IMR-90 (cell line): ENCODE results near the gene SYCP2. TPM values are rescaled to one million over a fixed set of nuclear protein-coding genes. Genes with fewer than 3 reads are reported as not detected.

Experiments
- ATAC-seq: fragments of 200-7000 bp; cut with Tn5 transposase; 2 replicates; pipeline ENCODE4 v1.9.1; 2020; ENCODE audit warnings: low read depth, mild to moderate bottlenecking, moderate library complexity
- BruUV-seq: library from RNA; stranded (reverse); fragments of 400-500 nt; replicated peaks from 2 replicates; lab custom pipeline; 2021; lab: Mats Ljungman, UMichigan
- CTCF ChIA-PET: fragments of 300-600 bp; formaldehyde crosslinking; extraction: SDS; loops from one replicate; lab custom pipeline; 2021; ENCODE audit warnings: antibody characterized with exemption; lab: Yijun Ruan, JAX
- POLR2A ChIA-PET: fragments of 300-600 bp; sonication (Branson Sonifier 250); formaldehyde crosslinking; loops from one replicate; lab custom pipeline; 2022; ENCODE audit warnings: antibody characterized with exemption; ENCODE audit not compliant: unreplicated experiment; lab: Charles Lee
- DNase-seq: peaks from one replicate; pipeline ENCODE4 v3.0.0; 2013
- H2AFZ ChIP-seq: replicated peaks from 2 replicates; pipeline ENCODE3; 2013; ENCODE audit warnings: low read length, mild to moderate bottlenecking; ENCODE audit not compliant: poor library complexity
- H2AK5ac ChIP-seq: 2 replicates; pipeline ENCODE4 v1.6.1; 2013; ENCODE audit warnings: low read depth, low read length, inconsistent platforms
- H2AK9ac ChIP-seq: replicated peaks from 2 replicates; pipeline ENCODE3; 2013; ENCODE audit warnings: mild to moderate bottlenecking, low read depth, low read length, moderate library complexity; ENCODE audit not compliant: poor library complexity
- H2BK120ac ChIP-seq: 2 replicates; pipeline ENCODE4 v1.6.1; 2013; ENCODE audit warnings: low read depth, low read length, inconsistent platforms
- H2BK15ac ChIP-seq: 3 replicates; pipeline ENCODE4 v1.6.1; 2013; ENCODE audit warnings: low read depth, low read length, inconsistent platforms
- H2BK20ac ChIP-seq: 2 replicates; pipeline ENCODE4 v1.6.1; 2013; ENCODE audit warnings: low read depth, mild to moderate bottlenecking, inconsistent platforms, low read length, moderate library complexity
- H2BK5ac ChIP-seq: 2 replicates; pipeline ENCODE4 v1.6.1; 2013; ENCODE audit warnings: mild to moderate bottlenecking, low read depth, low read length, inconsistent platforms; ENCODE audit not compliant: poor library complexity, severe bottlenecking
- H3K14ac ChIP-seq: replicated peaks from 2 replicates; pipeline ENCODE4 v1.6.1; 2013; ENCODE audit warnings: low read depth, low read length, inconsistent platforms
- H3K18ac ChIP-seq: 2 replicates; pipeline ENCODE4 v1.6.1; 2013; ENCODE audit warnings: low read depth, low read length, control low read depth
- H3K23ac ChIP-seq: 2 replicates; pipeline ENCODE4 v1.6.1; 2013; ENCODE audit warnings: low read depth, low read length, inconsistent platforms
- H3K27ac ChIP-seq: 2 replicates; pipeline ENCODE4 v1.5.1; 2013; ENCODE audit warnings: mild to moderate bottlenecking, control low read depth, low read length; ENCODE audit not compliant: insufficient read depth
- H3K27me3 ChIP-seq: 2 replicates; pipeline ENCODE4 v1.6.1; 2013; ENCODE audit warnings: low read length; ENCODE audit not compliant: control insufficient read depth, insufficient read depth
- H3K36me3 ChIP-seq: 2 replicates; pipeline ENCODE4 v1.6.1; 2013; ENCODE audit warnings: low read length, mixed read lengths; ENCODE audit not compliant: control insufficient read depth, insufficient read depth
- H3K4ac ChIP-seq: 2 replicates; pipeline ENCODE4 v1.6.1; 2013; ENCODE audit warnings: low read depth, low read length, inconsistent platforms
- H3K4me1 ChIP-seq: 2 replicates; pipeline ENCODE4 v1.6.1; 2013; ENCODE audit warnings: low read length, mixed read lengths; ENCODE audit not compliant: control insufficient read depth, insufficient read depth
- H3K4me2 ChIP-seq: 2 replicates; pipeline ENCODE4 v1.6.1; 2013; ENCODE audit warnings: low read depth, mild to moderate bottlenecking, control low read depth, low read length, moderate library complexity
- H3K4me3 ChIP-seq: 2 replicates; pipeline ENCODE4 v1.5.1; 2013; ENCODE audit warnings: low read depth, mild to moderate bottlenecking, control low read depth, low read length, moderate library complexity; ENCODE audit not compliant: insufficient read depth
- H3K56ac ChIP-seq: 2 replicates; pipeline ENCODE4 v1.6.1; 2013; ENCODE audit warnings: low read length, inconsistent platforms; ENCODE audit not compliant: insufficient read depth; ENCODE audit errors: extremely low read depth
- H3K79me1 ChIP-seq, 2 experiments: 2 replicates each; pipeline ENCODE4 v1.6.1; 2013; ENCODE audit warnings: low read length in 2 of 2, inconsistent platforms in 1 of 2, low read depth in 1 of 2
- H3K9ac ChIP-seq: 2 replicates; pipeline ENCODE4 v1.6.1; 2013; ENCODE audit warnings: low read depth, low read length, control low read depth
- H3K9me1 ChIP-seq: 2 replicates; pipeline ENCODE4 v1.6.1; 2013; ENCODE audit warnings: low read length, inconsistent platforms; ENCODE audit not compliant: insufficient read depth
- H3K9me3 ChIP-seq: 2 replicates; pipeline ENCODE4 v1.6.1; 2013; ENCODE audit warnings: low read length; ENCODE audit not compliant: control insufficient read depth, insufficient read depth
- H4K20me1 ChIP-seq: 2 replicates; pipeline ENCODE4 v1.6.1; 2013; ENCODE audit warnings: low read length, inconsistent platforms; ENCODE audit not compliant: insufficient read depth
- H4K5ac ChIP-seq: 2 replicates; pipeline ENCODE4 v1.6.1; 2013; ENCODE audit warnings: mild to moderate bottlenecking, low read depth, low read length, control low read depth
- H4K8ac ChIP-seq, 2 experiments: 2 replicates each; pipeline ENCODE4 v1.6.1; 2013; ENCODE audit warnings: low read depth in 2 of 2, low read length in 2 of 2, control low read depth in 1 of 2, inconsistent platforms in 1 of 2
- H4K91ac ChIP-seq: 2 replicates; pipeline ENCODE4 v1.6.1; 2013; ENCODE audit warnings: low read depth, low read length, inconsistent platforms; ENCODE audit not compliant: insufficient read depth
- CEBPB ChIP-seq: IDR thresholded peaks from 2 replicates; pipeline ENCODE4 v1.6.1; 2012; ENCODE audit warnings: low read depth, low read length, improper control_type of control experiment
- CHD1 ChIP-seq: IDR thresholded peaks from 2 replicates; pipeline ENCODE4 v1.6.1; 2012; ENCODE audit warnings: low read depth, low read length, improper control_type of control experiment
- FOS ChIP-seq: fragments of 150-350 bp; IDR thresholded peaks from 2 replicates; pipeline ENCODE4 v1.6.1; 2016; ENCODE audit warnings: low read depth, low read length
- MAFK ChIP-seq: IDR thresholded peaks from 2 replicates; pipeline ENCODE4 v1.6.1; 2012; ENCODE audit warnings: low read depth, low read length, improper control_type of control experiment
- MAZ ChIP-seq: IDR thresholded peaks from 2 replicates; pipeline ENCODE4 v1.6.1; 2012; ENCODE audit warnings: low read depth, mild to moderate bottlenecking, low read length, improper control_type of control experiment, moderate library complexity, borderline replicate concordance
- MXI1 ChIP-seq: IDR thresholded peaks from 2 replicates; pipeline ENCODE4 v1.6.1; 2012; ENCODE audit warnings: low read depth, mild to moderate bottlenecking, low read length, moderate library complexity, borderline replicate concordance
- NFE2L2 ChIP-seq: fragments of 150-350 bp; IDR thresholded peaks from 2 replicates; pipeline ENCODE4 v1.6.1; 2016; ENCODE audit warnings: low read depth, mild to moderate bottlenecking, low read length
- RAD21 ChIP-seq: IDR thresholded peaks from 2 replicates; pipeline ENCODE4 v1.6.1; 2012; ENCODE audit warnings: low read length, improper control_type of control experiment
- RCOR1 ChIP-seq: IDR thresholded peaks from 2 replicates; pipeline ENCODE4 v1.6.1; 2012; ENCODE audit warnings: mild to moderate bottlenecking, low read length, improper control_type of control experiment; ENCODE audit not compliant: insufficient replicate concordance
- RFX5 ChIP-seq: IDR thresholded peaks from 2 replicates; pipeline ENCODE4 v1.8.0; 2012; ENCODE audit warnings: low read depth, mild to moderate bottlenecking, low read length, moderate library complexity
- SMC3 ChIP-seq: fragments of 150-350 bp; IDR thresholded peaks from 2 replicates; pipeline ENCODE4 v1.6.1; 2016; ENCODE audit warnings: low read depth, mild to moderate bottlenecking, antibody characterized with exemption, low read length, moderate library complexity
- whole genome bisulfite sequencing, 2 experiments: methylation state at CpG; one replicate each; pipeline versions ENCODE4 v1.1.5 to v1.1.7; 2013; ENCODE audit warnings: missing lambda C conversion rate in 2 of 2; ENCODE audit not compliant: insufficient read length in 1 of 2; ENCODE audit errors: extremely low coverage in 2 of 2; 5-methylcytosine and 5-hydroxymethylcytosine counted together
- dilution Hi-C: fragments of 300-500 bp; cut with HindIII; formaldehyde crosslinking; loops from one replicate; pipeline ENCODE4 v1.14.3; 2018; ENCODE audit warnings: low sequenced_read_pairs; ENCODE audit not compliant: unreplicated experiment
- in situ Hi-C: fragments of 300-500 bp; cut with MboI; formaldehyde crosslinking; loops from 3 replicates; pipeline ENCODE4 v1.14.3; 2019; ENCODE audit warnings: low sequenced_read_pairs, inconsistent platforms, mixed read lengths
- intact Hi-C: fragments of 100-400 bp; cut with micrococcal nuclease; formaldehyde crosslinking; loops from 2 replicates; pipeline ENCODE4 v1.10.0; 2022
- polyA plus RNA-seq, 3 experiments: library from polyadenylated mRNA; depleted of rRNA; stranded (reverse); fragments of >200 nt; gene quantifications; 2 replicates each; pipeline ENCODE4 v1.2.3, GENCODE V29; 2012; ENCODE audit warnings: low replicate concordance in 1 of 3
- total RNA-seq: library from RNA; depleted of rRNA; stranded (reverse); fragments of >200 nt; gene quantifications from 2 replicates; pipeline ENCODE4 v1.2.3, GENCODE V29; 2012
- TF ChIP-seq, protein P1 (sequence below): fragments of 150-350 bp; IDR thresholded peaks from 2 replicates; pipeline ENCODE4 v1.6.1; 2016; ENCODE audit warnings: low read depth, mild to moderate bottlenecking, low read length, moderate library complexity, borderline replicate concordance
- TF ChIP-seq, protein P2 (sequence below): conservative IDR thresholded peaks from 2 replicates; pipeline ENCODE4 v1.5.1; 2012; ENCODE audit warnings: mild to moderate bottlenecking, low read depth, low read length, improper control_type of control experiment

Gene SYCP2
- total and polyA plus RNA-seq, 2 of the 4 experiments (the other 2 are of a cell fraction) = 0.18 to 0.31 TPM

DNA sequence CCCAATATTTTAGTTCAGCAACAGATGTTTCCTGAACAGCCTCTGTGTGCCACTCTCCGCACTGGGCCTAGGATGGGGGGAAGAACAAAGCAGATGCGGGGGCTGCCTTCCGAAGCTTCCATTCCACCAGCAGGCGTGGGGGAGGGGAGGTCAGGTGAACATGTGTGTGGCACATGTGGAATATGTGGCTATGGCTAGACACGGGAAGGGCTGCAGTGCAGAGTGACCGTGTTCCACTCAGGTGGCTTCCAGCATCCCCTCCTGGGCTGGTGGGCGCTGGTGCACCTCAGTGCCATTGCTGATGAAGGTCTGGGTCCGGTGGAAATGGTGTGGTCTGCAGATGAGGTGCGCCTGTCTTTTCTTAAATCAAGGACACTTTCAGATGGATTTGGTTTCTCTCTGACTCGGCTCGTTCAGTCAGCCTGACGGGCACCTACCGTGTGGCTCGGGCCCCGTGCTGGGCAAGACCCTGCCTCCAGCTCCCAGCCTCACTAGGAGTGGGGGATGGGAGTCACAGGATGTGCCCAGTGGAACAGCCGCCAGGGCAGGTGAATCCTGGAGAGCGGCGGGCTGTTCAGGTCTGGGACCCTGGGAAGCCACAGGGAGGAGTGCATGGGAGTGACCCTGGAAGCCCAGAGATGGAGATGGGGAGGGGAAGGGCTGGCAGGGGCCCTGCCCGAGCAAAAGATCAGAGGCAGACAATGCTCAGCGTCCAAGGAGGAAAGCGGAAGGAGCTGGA, 111.0 kb downstream of the SYCP2 start:
- ATAC-seq (no peak), DNase-seq (no peak)
- dilution Hi-C loops (no loop called here), in situ Hi-C loops (no loop called here), intact Hi-C loops (no loop called here)
- H2AFZ ChIP-seq = peak overlapping the region; percentile 36
- no peak overlapping the region for H2BK15ac ChIP-seq
- no peaks in the 10 kb centered on the region for H3K79me1 ChIP-seq
- H3K23ac ChIP-seq = no peak overlapping the region
- H3K4ac ChIP-seq = no peak overlapping the region
- no peak overlapping the region for H2AK5ac ChIP-seq
- ChIA-PET POLR2A (no interaction called here), CTCF (no interaction called here)
- H3K4me2 ChIP-seq = no peak overlapping the region
- H3K36me3 ChIP-seq = no peaks in the 10 kb centered on the region
- no TSS peak for BruUV-seq
- H3K18ac ChIP-seq = no peak overlapping the region
- H3K4me1 ChIP-seq = no peaks in the 10 kb centered on the region
- no peak overlapping the region for H3K4me3 ChIP-seq
- no peak overlapping the region for H2AK9ac ChIP-seq
- H4K8ac ChIP-seq = no peak overlapping the region
- no peak overlapping the region for H2BK120ac ChIP-seq
- no peak overlapping the region for H3K56ac ChIP-seq
- H4K91ac ChIP-seq = no peak overlapping the region
- no peak overlapping the region for H2BK20ac ChIP-seq
- H3K9ac ChIP-seq = no peak overlapping the region
- H3K27ac ChIP-seq = no peak overlapping the region
- no peaks in the 10 kb centered on the region for H4K20me1 ChIP-seq
- H3K9me1 ChIP-seq = no peaks in the 10 kb centered on the region
- TF ChIP-seq RAD21 = no peak
- TF ChIP-seq NFE2L2 = no peak
- TF ChIP-seq MAFK = no peak
- TF ChIP-seq SMC3 = no peak
- TF ChIP-seq, protein P1, sequence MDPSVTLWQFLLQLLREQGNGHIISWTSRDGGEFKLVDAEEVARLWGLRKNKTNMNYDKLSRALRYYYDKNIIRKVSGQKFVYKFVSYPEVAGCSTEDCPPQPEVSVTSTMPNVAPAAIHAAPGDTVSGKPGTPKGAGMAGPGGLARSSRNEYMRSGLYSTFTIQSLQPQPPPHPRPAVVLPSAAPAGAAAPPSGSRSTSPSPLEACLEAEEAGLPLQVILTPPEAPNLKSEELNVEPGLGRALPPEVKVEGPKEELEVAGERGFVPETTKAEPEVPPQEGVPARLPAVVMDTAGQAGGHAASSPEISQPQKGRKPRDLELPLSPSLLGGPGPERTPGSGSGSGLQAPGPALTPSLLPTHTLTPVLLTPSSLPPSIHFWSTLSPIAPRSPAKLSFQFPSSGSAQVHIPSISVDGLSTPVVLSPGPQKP = no peak
- TF ChIP-seq MAZ = no peak
- TF ChIP-seq, protein P2, sequence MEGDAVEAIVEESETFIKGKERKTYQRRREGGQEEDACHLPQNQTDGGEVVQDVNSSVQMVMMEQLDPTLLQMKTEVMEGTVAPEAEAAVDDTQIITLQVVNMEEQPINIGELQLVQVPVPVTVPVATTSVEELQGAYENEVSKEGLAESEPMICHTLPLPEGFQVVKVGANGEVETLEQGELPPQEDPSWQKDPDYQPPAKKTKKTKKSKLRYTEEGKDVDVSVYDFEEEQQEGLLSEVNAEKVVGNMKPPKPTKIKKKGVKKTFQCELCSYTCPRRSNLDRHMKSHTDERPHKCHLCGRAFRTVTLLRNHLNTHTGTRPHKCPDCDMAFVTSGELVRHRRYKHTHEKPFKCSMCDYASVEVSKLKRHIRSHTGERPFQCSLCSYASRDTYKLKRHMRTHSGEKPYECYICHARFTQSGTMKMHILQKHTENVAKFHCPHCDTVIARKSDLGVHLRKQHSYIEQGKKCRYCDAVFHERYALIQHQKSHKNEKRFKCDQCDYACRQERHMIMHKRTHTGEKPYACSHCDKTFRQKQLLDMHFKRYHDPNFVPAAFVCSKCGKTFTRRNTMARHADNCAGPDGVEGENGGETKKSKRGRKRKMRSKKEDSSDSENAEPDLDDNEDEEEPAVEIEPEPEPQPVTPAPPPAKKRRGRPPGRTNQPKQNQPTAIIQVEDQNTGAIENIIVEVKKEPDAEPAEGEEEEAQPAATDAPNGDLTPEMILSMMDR = no peak
- TF ChIP-seq CEBPB = no peak
- TF ChIP-seq RCOR1 = no peak
- TF ChIP-seq RFX5 = no peak
- TF ChIP-seq FOS = no peak
- no peak for TF ChIP-seq CHD1
- no peak for TF ChIP-seq MXI1
- H4K5ac ChIP-seq = no peak overlapping the region
- H3K9me3 ChIP-seq = peaks cover 13% of the 10 kb centered on the region; the same call in 1 of the 2 replicates
- no peak overlapping the region for H3K14ac ChIP-seq
- WGBS, 2 experiments = no CpG with 5 or more reads among the region's 21 CpGs
- H3K27me3 ChIP-seq = no peaks in the 10 kb centered on the region
- no peak overlapping the region for H2BK5ac ChIP-seq
